GM20431 (cell line): Measurements from ENCODE around the gene LDLRAP1.
"Not testable (repeated sequence)": the region's sequence is repeated elsewhere in the genome, so short reads cannot be mapped to it uniquely, and the experiment has no call there.

Experiments used
- in situ Hi-C: fragments of 300-500 bp; cut with MseI, MboI; formaldehyde crosslinking; loops from one replicate; pipeline ENCODE4 v1.15.0; 2020; ENCODE audit warnings: low sequenced_read_pairs; ENCODE audit not compliant: unreplicated experiment

LDLRAP1 gene

GRCh38 chr1:25543425-25544242 lies at the start of gene LDLRAP1:
Gene LDLRAP1 (plus strand): TSS chr1:25543606. CDS start chr1:25543699, 93 bp downstream.
- in situ Hi-C loops, result no loop called here

- in situ Hi-C loops, result no loop called here
These were observed 48.5 kb upstream of the LDLRAP1 start for GRCh38 chr1:25494952-25495351.

- in situ Hi-C loops, result no loop called here
These were observed 42.7 kb upstream of the LDLRAP1 start for GRCh38 chr1:25500694-25501093.

- in situ Hi-C loops, result no loop called here
These were observed 42.0 kb upstream of the LDLRAP1 start for GRCh38 chr1:25501235-25502058.

- in situ Hi-C loops, result no loop called here
These were observed 40.4 kb upstream of the LDLRAP1 start for GRCh38 chr1:25502957-25503356.

- in situ Hi-C loops, result no loop called here
These were observed 39.6 kb upstream of the LDLRAP1 start for GRCh38 chr1:25503551-25504426.

- in situ Hi-C loops, result no loop called here
These were observed 38.5 kb upstream of the LDLRAP1 start for GRCh38 chr1:25504706-25505595.

- in situ Hi-C loops, result no loop called here
These were observed 37.6 kb upstream of the LDLRAP1 start for GRCh38 chr1:25505656-25506385.

GRCh38 chr1:25506566-25507463 lies 36.6 kb upstream of the LDLRAP1 start:
- in situ Hi-C loops, result not testable (repeated sequence)

GRCh38 chr1:25513666-25514065 lies 29.7 kb upstream of the LDLRAP1 start:
- in situ Hi-C loops, result no loop called here

GRCh38 chr1:25515033-25515432 lies 28.4 kb upstream of the LDLRAP1 start:
- in situ Hi-C loops, result no loop called here

GRCh38 chr1:25516686-25517085 lies 26.7 kb upstream of the LDLRAP1 start:
- in situ Hi-C loops, result no loop called here

- in situ Hi-C loops, result no loop called here
These were observed 25.7 kb upstream of the LDLRAP1 start for GRCh38 chr1:25517476-25518394.

- in situ Hi-C loops, result no loop called here
These were observed 23.8 kb upstream of the LDLRAP1 start for GRCh38 chr1:25519624-25520023.

- in situ Hi-C loops, result no loop called here
These were observed 22.9 kb upstream of the LDLRAP1 start for GRCh38 chr1:25520446-25521061.

- in situ Hi-C loops, result no loop called here
These were observed 21.3 kb upstream of the LDLRAP1 start for GRCh38 chr1:25522031-25522655.
